Measurements from ENCODE around the gene TMIGD2.
"Not testable (repeated sequence)": the region's sequence is repeated elsewhere in the genome, so short reads cannot be mapped to it uniquely, and the experiment has no call there.

Gene TMIGD2

GRCh38 chr19:4279267-4279529 lies 23.0 kb downstream of the TMIGD2 start:
- no peak for TF ChIP-seq CTCF (IDR thresholded peaks at IDR 0.05; ENCODE audit: low read depth, low read length)
- H3K4me3 ChIP-seq (ENCODE audit: low read depth, low read length), result no peak overlapping the region

- no peak within 1 kb of the TSS for H3K4me3 ChIP-seq (ENCODE audit: low read depth, low read length)
- no peak for TF ChIP-seq CTCF (IDR thresholded peaks at IDR 0.05; ENCODE audit: low read depth, low read length)
Measured at GRCh38 chr19:4278419-4279266, 23.5 kb downstream of the TMIGD2 start, which contains the start of gene SHD. TSS of gene SHD (plus strand) at chr19:4279266. CDS start at chr19:4280064, 798 bp downstream.

GRCh38 chr19:4278010-4278409 lies 24.2 kb downstream of the TMIGD2 start:
- H3K4me3 ChIP-seq (ENCODE audit: low read depth, low read length), result no peak overlapping the region
- no peak for TF ChIP-seq CTCF (IDR thresholded peaks at IDR 0.05; ENCODE audit: low read depth, low read length)

- H3K4me3 ChIP-seq (ENCODE audit: low read depth, low read length), result no peak overlapping the region
- no peak for TF ChIP-seq CTCF (IDR thresholded peaks at IDR 0.05; ENCODE audit: low read depth, low read length)
Measured at GRCh38 chr19:4277191-4277696, 24.9 kb downstream of the TMIGD2 start.

GRCh38 chr19:4274321-4274686 lies 27.9 kb downstream of the TMIGD2 start:
- not testable (repeated sequence) for H3K4me3 ChIP-seq (ENCODE audit: low read depth, low read length)

- H3K4me3 ChIP-seq (ENCODE audit: low read depth, low read length), result no peak overlapping the region
- TF ChIP-seq CTCF (IDR thresholded peaks at IDR 0.05; ENCODE audit: low read depth, low read length), result no peak
Measured at GRCh38 chr19:4272894-4273293, 29.3 kb downstream of the TMIGD2 start.

GRCh38 chr19:4268816-4269430 lies 33.3 kb downstream of the TMIGD2 start:
- no peak overlapping the region for H3K4me3 ChIP-seq (ENCODE audit: low read depth, low read length)
- TF ChIP-seq CTCF (IDR thresholded peaks at IDR 0.05; ENCODE audit: low read depth, low read length), result no peak

All from WI38 (cell line).